SK-N-SH (cell line): ENCODE results near the gene SBSN. TPM values are rescaled to one million over a fixed set of nuclear protein-coding genes. Genes with fewer than 3 reads are reported as not detected.

Experiments
- CTCF ChIA-PET: fragments of 300-600, 350-600 bp; formaldehyde crosslinking; extraction: SDS; loops from one replicate; lab custom pipeline; 2021; lab: Yijun Ruan, JAX
- POLR2A ChIA-PET: fragments of 350-600 bp; sonication (Branson Sonifier 250); formaldehyde crosslinking; extraction: SDS; loops from one replicate; lab custom pipeline; 2020; ENCODE audit warnings: antibody characterized with exemption, inconsistent platforms; lab: Yijun Ruan, JAX
- DNase-seq: peaks from one replicate; pipeline ENCODE4 v3.0.0; 2012
- H2AFZ ChIP-seq: fragments of 200-600 bp; sonication (generic); 2 replicates; pipeline ENCODE4 v1.8.1; 2016; ENCODE audit warnings: antibody characterized with exemption, mild to moderate bottlenecking, low read depth
- H3F3A ChIP-seq: fragments of 200-600 bp; sonication (generic); replicated peaks from 2 replicates; pipeline ENCODE3; 2016; ENCODE audit warnings: antibody characterized with exemption, mild to moderate bottlenecking; ENCODE audit not compliant: insufficient read depth
- H3K27ac ChIP-seq, 2 experiments: fragments of 200-500 bp in 1 of 2; fragments of 200-600 bp in 1 of 2; sonication (Bioruptor generic) in 1 of 2; sonication (generic), shearing (Covaris generic) in 1 of 2; 2 replicates each; pipeline versions ENCODE4 v1.5.1 to v1.6.1; 2014 to 2016; ENCODE audit warnings: low read depth in 2 of 2, inconsistent platforms in 1 of 2, low read length in 1 of 2, mild to moderate bottlenecking in 1 of 2, mixed read lengths in 1 of 2
- H3K27me3 ChIP-seq: fragments of 200-600 bp; sonication (generic), shearing (Covaris generic); 2 replicates; pipeline ENCODE4 v1.6.1; 2016; ENCODE audit warnings: mixed run types; ENCODE audit not compliant: insufficient read depth
- H3K36me3 ChIP-seq, 2 experiments: fragments of 200-500 bp in 1 of 2; fragments of 200-600 bp in 1 of 2; sonication (Bioruptor generic) in 1 of 2; sonication (generic) in 1 of 2; replicated peaks in 1 of 2; 2 replicates each; pipeline versions ENCODE3 to v1.5.1; 2014 to 2016; ENCODE audit warnings: low read length in 1 of 2, mild to moderate bottlenecking in 1 of 2; ENCODE audit not compliant: insufficient read depth in 2 of 2, control insufficient read depth in 1 of 2
- H3K4me1 ChIP-seq, 2 experiments: fragments of 200-500 bp in 1 of 2; fragments of 200-600 bp in 1 of 2; sonication (Bioruptor generic) in 1 of 2; sonication (generic), shearing (Covaris generic) in 1 of 2; 2 replicates each; pipeline versions ENCODE4 v1.5.1 to v1.6.1; 2014 to 2016; ENCODE audit warnings: low read depth in 1 of 2, low read length in 1 of 2, mixed run types in 1 of 2; ENCODE audit not compliant: insufficient read depth in 2 of 2, control insufficient read depth in 1 of 2
- H3K4me2 ChIP-seq: fragments of 200-600 bp; sonication (generic), shearing (Covaris generic); 2 replicates; pipeline ENCODE4 v1.6.1; 2017; ENCODE audit warnings: mixed run types
- H3K4me3 ChIP-seq, 2 experiments: fragments of 200-500 bp in 1 of 2; fragments of 200-600 bp in 1 of 2; sonication (Bioruptor generic) in 1 of 2; sonication (generic), shearing (Covaris generic) in 1 of 2; 2 replicates each; pipeline versions ENCODE4 v1.5.1 to v1.8.1; 2014 to 2016; ENCODE audit warnings: low read depth in 2 of 2, inconsistent platforms in 1 of 2, low read length in 1 of 2, mild to moderate bottlenecking in 1 of 2, mixed read lengths in 1 of 2, moderate library complexity in 1 of 2
- H3K79me2 ChIP-seq: fragments of 200-600 bp; sonication (generic); 2 replicates; pipeline ENCODE4 v1.8.1; 2017; ENCODE audit warnings: mild to moderate bottlenecking; ENCODE audit not compliant: insufficient read depth
- H3K9ac ChIP-seq: fragments of 200-600 bp; sonication (generic); 2 replicates; pipeline ENCODE4 v1.6.1; 2017; ENCODE audit warnings: mixed run types
- H3K9me2 ChIP-seq: fragments of 200-600 bp; sonication (generic); 2 replicates; pipeline ENCODE4 v1.6.1; 2017; ENCODE audit warnings: mixed run types
- H3K9me3 ChIP-seq: fragments of 200-600 bp; sonication (generic); 2 replicates; pipeline ENCODE4 v1.6.1; 2017; ENCODE audit warnings: mixed run types, mild to moderate bottlenecking, moderate library complexity
- H4K20me1 ChIP-seq: fragments of 200-600 bp; sonication (generic); 2 replicates; pipeline ENCODE4 v1.6.1; 2017; ENCODE audit warnings: mild to moderate bottlenecking, mixed run types; ENCODE audit not compliant: insufficient read depth
- EZH2phosphoT487 ChIP-seq: fragments of 200-600 bp; sonication (generic); IDR thresholded peaks from 2 replicates; pipeline ENCODE4 v1.6.1; 2017; ENCODE audit warnings: low read depth, mixed run types, mild to moderate bottlenecking, antibody characterized with exemption, moderate library complexity, borderline replicate concordance
- FOXJ3 ChIP-seq: sonication (generic); formaldehyde crosslinking; IDR thresholded peaks from 2 replicates; pipeline ENCODE4 v1.5.1; 2020; ENCODE audit warnings: mild to moderate bottlenecking, missing genetic modification reagents
- GABPA ChIP-seq: IDR thresholded peaks from 2 replicates; pipeline ENCODE4 v1.4.0; 2012; ENCODE audit warnings: low read depth, mild to moderate bottlenecking
- JUND ChIP-seq: IDR thresholded peaks from 2 replicates; pipeline ENCODE4 v1.4.0; 2012
- MXI1 ChIP-seq: IDR thresholded peaks from 2 replicates; pipeline ENCODE4 v1.6.1; 2012; ENCODE audit warnings: mild to moderate bottlenecking, low read depth, low read length, improper control_type of control experiment
- POLR2AphosphoS5 ChIP-seq: IDR thresholded peaks from 2 replicates; pipeline ENCODE4 v1.6.1; 2012; ENCODE audit warnings: low read depth, low read length
- RFX5 ChIP-seq: IDR thresholded peaks from 2 replicates; pipeline ENCODE4 v1.6.1; 2012; ENCODE audit warnings: mild to moderate bottlenecking, improper control_type of control experiment, low read length
- RXRA ChIP-seq: IDR thresholded peaks from 2 replicates; pipeline ENCODE4 v1.4.0; 2012; ENCODE audit warnings: low read depth, mild to moderate bottlenecking, borderline replicate concordance
- SIN3A ChIP-seq: IDR thresholded peaks from 2 replicates; pipeline ENCODE4 v1.6.1; 2012; ENCODE audit warnings: low read depth, mild to moderate bottlenecking, low read length, moderate library complexity, borderline replicate concordance
- SMC3 ChIP-seq: IDR thresholded peaks from 2 replicates; pipeline ENCODE4 v1.6.1; 2012; ENCODE audit warnings: low read depth, low read length, improper control_type of control experiment
- WGBS: methylation state at CpG from one replicate; pipeline ENCODE4 v1.1.6; 2017; ENCODE audit warnings: low lambda C conversion rate; 5-methylcytosine and 5-hydroxymethylcytosine counted together
- polyA plus RNA-seq, 3 experiments: library from polyadenylated mRNA; depleted of rRNA; stranded (reverse); fragments of >200 nt; gene quantifications; 2 replicates each; pipeline ENCODE4 v1.2.3, GENCODE V29; 2012
- TF ChIP-seq, protein P1 (sequence below): IDR thresholded peaks from 2 replicates; pipeline ENCODE4; 2012
- TF ChIP-seq, protein P2 (sequence below): IDR thresholded peaks from 2 replicates; pipeline ENCODE4 v1.4.0; 2012; ENCODE audit warnings: low read depth, borderline replicate concordance
- TF ChIP-seq, protein P3 (sequence below): IDR thresholded peaks from 2 replicates; pipeline ENCODE4 v1.4.0; 2012; ENCODE audit warnings: low read depth

Gene SBSN
- polyA plus RNA-seq, 1 of the 3 experiments (the other 2 are of a cell fraction), result 0.25 TPM

DNA sequence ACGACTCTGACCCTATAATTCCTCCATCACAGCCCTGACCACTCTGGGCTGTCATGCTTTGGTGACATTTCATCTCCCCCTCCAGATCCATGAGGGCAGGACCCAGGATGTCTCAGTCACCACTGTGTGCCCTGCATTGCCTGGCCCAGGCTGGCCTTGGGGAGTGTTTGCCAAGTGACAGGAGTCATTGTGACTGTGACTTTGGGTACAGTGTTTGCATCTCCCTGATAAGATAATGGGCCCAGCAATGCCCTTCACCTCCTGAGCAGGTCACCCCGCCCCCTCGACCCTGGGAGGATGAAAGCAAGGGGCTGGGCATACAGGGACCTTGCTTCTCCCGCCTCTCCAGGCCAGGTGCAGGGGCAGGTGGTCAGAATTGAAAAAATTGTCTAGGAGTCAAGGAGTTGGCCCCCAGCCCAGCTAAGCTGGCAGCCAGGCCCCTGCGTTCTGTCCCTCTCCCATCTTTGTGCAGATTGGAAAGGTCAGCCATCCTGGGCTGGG lies 41.2 kb upstream of the SBSN start (continued):
- TF ChIP-seq, protein P1, sequence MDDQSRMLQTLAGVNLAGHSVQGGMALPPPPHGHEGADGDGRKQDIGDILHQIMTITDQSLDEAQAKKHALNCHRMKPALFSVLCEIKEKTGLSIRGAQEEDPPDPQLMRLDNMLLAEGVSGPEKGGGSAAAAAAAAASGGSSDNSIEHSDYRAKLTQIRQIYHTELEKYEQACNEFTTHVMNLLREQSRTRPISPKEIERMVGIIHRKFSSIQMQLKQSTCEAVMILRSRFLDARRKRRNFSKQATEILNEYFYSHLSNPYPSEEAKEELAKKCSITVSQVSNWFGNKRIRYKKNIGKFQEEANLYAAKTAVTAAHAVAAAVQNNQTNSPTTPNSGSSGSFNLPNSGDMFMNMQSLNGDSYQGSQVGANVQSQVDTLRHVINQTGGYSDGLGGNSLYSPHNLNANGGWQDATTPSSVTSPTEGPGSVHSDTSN, result no peak
- TF ChIP-seq SIN3A (no peak), RFX5 (no peak)

DNA sequence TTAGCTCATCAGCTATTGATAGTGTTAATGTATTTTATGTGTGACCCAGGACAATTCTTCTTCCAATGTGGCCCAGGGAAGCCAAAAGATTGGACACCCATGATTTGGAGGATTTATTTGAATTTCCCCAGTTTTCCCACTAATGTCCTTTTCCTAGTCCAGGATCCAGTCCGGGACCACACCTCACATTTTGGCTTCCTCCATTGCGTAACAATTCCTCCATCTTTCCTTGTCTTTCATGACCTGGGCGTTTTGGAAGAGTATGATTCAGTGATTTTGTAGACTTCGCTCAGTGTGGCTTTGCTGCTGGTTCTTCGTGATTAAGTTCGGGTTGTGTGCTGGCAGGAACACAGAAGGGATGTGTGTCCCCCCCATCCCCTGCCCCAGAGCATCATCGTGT lies 38.6 kb upstream of the SBSN start:
- DNase-seq, result no peak
- Histone ChIP-seq H3F3A (no peaks in the 10 kb centered on the region), H3K4me1 (no peaks in the 10 kb centered on the region), H3K36me3 (no peaks in the 10 kb centered on the region), H3K9me3 (no peaks in the 10 kb centered on the region), H3K9me2 (no peaks in the 10 kb centered on the region), H3K79me2 (no peaks in the 10 kb centered on the region), H3K4me3 (no peak overlapping the region), H3K4me2 (no peak overlapping the region), H3K9ac (no peak overlapping the region), H3K27me3 (peaks cover 70% of the 10 kb centered on the region), H3K27ac (no peak overlapping the region), H4K20me1 (no peaks in the 10 kb centered on the region), H2AFZ (no peak overlapping the region)
- 26% methylated on average over 7 of the region's 7 CpGs for WGBS
- ChIA-PET POLR2A (no interaction called here), CTCF (no interaction called here)
- TF ChIP-seq POLR2AphosphoS5 (no peak), FOXJ3 (CRISPR knock-in tag) (no peak), SMC3 (no peak), GABPA (no peak), MXI1 (no peak), EZH2phosphoT487 (no peak), JUND (no peak), RXRA (no peak)
- TF ChIP-seq, protein P2, sequence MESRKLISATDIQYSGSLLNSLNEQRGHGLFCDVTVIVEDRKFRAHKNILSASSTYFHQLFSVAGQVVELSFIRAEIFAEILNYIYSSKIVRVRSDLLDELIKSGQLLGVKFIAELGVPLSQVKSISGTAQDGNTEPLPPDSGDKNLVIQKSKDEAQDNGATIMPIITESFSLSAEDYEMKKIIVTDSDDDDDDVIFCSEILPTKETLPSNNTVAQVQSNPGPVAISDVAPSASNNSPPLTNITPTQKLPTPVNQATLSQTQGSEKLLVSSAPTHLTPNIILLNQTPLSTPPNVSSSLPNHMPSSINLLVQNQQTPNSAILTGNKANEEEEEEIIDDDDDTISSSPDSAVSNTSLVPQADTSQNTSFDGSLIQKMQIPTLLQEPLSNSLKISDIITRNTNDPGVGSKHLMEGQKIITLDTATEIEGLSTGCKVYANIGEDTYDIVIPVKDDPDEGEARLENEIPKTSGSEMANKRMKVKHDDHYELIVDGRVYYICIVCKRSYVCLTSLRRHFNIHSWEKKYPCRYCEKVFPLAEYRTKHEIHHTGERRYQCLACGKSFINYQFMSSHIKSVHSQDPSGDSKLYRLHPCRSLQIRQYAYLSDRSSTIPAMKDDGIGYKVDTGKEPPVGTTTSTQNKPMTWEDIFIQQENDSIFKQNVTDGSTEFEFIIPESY, result no peak
- TF ChIP-seq, protein P3, sequence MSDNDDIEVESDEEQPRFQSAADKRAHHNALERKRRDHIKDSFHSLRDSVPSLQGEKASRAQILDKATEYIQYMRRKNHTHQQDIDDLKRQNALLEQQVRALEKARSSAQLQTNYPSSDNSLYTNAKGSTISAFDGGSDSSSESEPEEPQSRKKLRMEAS, result no peak
- TF ChIP-seq, protein P1, result no peak
